Smooth muscle cell (in vitro differentiated cells): ENCODE results near the gene PABPN1. TPM values are rescaled to one million over a fixed set of nuclear protein-coding genes. Genes with fewer than 3 reads are reported as not detected.

Experiments
- DNase-seq: peaks from one replicate; lab custom pipeline; 2025; ENCODE audit not compliant: unreplicated experiment; lab: John Stamatoyannopoulos, UW
- H2AFZ ChIP-seq: fragments of 200-600 bp; sonication (generic); 2 replicates; pipeline ENCODE4 v1.6.0; 2016; ENCODE audit warnings: antibody characterized with exemption, low read depth, mild to moderate bottlenecking
- H3F3A ChIP-seq: fragments of 200-600 bp; sonication (generic); 2 replicates; pipeline ENCODE4 v1.6.0; 2017; ENCODE audit warnings: antibody characterized with exemption, low read depth
- H3K27ac ChIP-seq: fragments of 200-600 bp; sonication (generic); 2 replicates; pipeline ENCODE4 v1.5.1; 2016; ENCODE audit warnings: low read depth, mild to moderate bottlenecking
- H3K27me3 ChIP-seq: fragments of 200-600 bp; sonication (generic); 2 replicates; pipeline ENCODE4 v1.6.1; 2016; ENCODE audit warnings: low read depth, mild to moderate bottlenecking
- H3K36me3 ChIP-seq: fragments of 200-600 bp; sonication (generic); 2 replicates; pipeline ENCODE4 v1.5.1; 2016; ENCODE audit warnings: low read depth
- H3K4me1 ChIP-seq: fragments of 200-600 bp; sonication (generic); 2 replicates; pipeline ENCODE4 v1.5.1; 2016; ENCODE audit warnings: low read depth
- H3K4me2 ChIP-seq: fragments of 200-600 bp; sonication (generic); 2 replicates; pipeline ENCODE4 v1.6.0; 2016; ENCODE audit warnings: mild to moderate bottlenecking
- H3K4me3 ChIP-seq: fragments of 200-600 bp; sonication (generic); 2 replicates; pipeline ENCODE4 v1.5.1; 2016; ENCODE audit warnings: mild to moderate bottlenecking
- H3K79me2 ChIP-seq: fragments of 200-600 bp; sonication (generic); 2 replicates; pipeline ENCODE4 v1.6.0; 2016; ENCODE audit warnings: low read depth, mild to moderate bottlenecking
- H3K9ac ChIP-seq: fragments of 200-600 bp; sonication (generic); 2 replicates; pipeline ENCODE4 v1.6.0; 2016; ENCODE audit warnings: low read depth
- H3K9me3 ChIP-seq: fragments of 200-600 bp; sonication (generic); replicated peaks from 2 replicates; pipeline ENCODE4 v1.5.1; 2016; ENCODE audit warnings: low read depth
- H4K20me1 ChIP-seq: fragments of 200-600 bp; sonication (generic); 2 replicates; pipeline ENCODE4 v1.6.0; 2016; ENCODE audit warnings: low read depth
- WGBS: methylation state at CpG from one replicate; pipeline ENCODE4 v1.1.7; 2016; ENCODE audit warnings: low lambda C conversion rate; 5-methylcytosine and 5-hydroxymethylcytosine counted together
- polyA plus RNA-seq: library from polyadenylated mRNA; unstranded; fragments of >200 nt; fragmentation: Nextera tagmentation; extraction: Ambion mirVana; gene quantifications from 2 replicates; pipeline ENCODE4 v1.2.1, GENCODE V29; 2016
- total RNA-seq: library from RNA; depleted of rRNA; stranded (reverse); fragments of >200 nt; gene quantifications from 2 replicates; pipeline ENCODE4 v1.2.3, GENCODE V29; 2014
- TF ChIP-seq, protein P1 (sequence below): fragments of 200-600 bp; sonication (generic); IDR thresholded peaks from 2 replicates; pipeline ENCODE4 v1.5.1; 2017; ENCODE audit warnings: borderline replicate concordance, mild to moderate bottlenecking, antibody characterized with exemption; ENCODE audit not compliant: insufficient read depth, poor library complexity, severe bottlenecking

The PABPN1 gene
- total and polyA plus RNA-seq, 2 experiments from 2014 or later, result 48.3 to 139 TPM

DNA sequence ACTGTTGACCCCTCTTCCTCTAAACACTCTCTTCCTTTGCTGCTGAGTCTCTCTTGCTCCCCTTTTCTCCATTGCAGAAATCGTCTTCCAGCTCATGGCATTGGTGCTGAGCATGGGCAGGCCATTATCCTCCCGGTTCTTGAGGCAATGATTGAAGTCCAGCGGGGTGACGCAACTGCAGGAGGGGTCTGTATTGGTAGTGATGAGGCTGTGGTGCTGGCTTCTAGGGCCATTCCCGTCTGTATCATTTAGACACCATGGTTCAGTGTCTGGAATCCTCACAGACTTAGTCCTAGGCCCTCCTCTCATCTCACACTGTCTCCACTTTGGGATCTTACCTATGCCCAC is 32.1 kb downstream of the PABPN1 start:
- Histone ChIP-seq H3K9ac (no peak overlapping the region), H3K36me3 (no peaks in the 10 kb centered on the region), H3K27ac (peak overlapping the region; percentile 63), H2AFZ (no peak overlapping the region), H3K27me3 (no peaks in the 10 kb centered on the region), H3K4me1 (peaks cover 4% of the 10 kb centered on the region), H4K20me1 (peaks cover 6% of the 10 kb centered on the region), H3K4me2 (peak overlapping the region; percentile 99), H3F3A (peaks cover 36% of the 10 kb centered on the region), H3K79me2 (no peaks in the 10 kb centered on the region), H3K4me3 (peak overlapping the region; percentile 91), H3K9me3 (no peaks in the 10 kb centered on the region)
- no peak for DNase-seq
- TF ChIP-seq, protein P1, sequence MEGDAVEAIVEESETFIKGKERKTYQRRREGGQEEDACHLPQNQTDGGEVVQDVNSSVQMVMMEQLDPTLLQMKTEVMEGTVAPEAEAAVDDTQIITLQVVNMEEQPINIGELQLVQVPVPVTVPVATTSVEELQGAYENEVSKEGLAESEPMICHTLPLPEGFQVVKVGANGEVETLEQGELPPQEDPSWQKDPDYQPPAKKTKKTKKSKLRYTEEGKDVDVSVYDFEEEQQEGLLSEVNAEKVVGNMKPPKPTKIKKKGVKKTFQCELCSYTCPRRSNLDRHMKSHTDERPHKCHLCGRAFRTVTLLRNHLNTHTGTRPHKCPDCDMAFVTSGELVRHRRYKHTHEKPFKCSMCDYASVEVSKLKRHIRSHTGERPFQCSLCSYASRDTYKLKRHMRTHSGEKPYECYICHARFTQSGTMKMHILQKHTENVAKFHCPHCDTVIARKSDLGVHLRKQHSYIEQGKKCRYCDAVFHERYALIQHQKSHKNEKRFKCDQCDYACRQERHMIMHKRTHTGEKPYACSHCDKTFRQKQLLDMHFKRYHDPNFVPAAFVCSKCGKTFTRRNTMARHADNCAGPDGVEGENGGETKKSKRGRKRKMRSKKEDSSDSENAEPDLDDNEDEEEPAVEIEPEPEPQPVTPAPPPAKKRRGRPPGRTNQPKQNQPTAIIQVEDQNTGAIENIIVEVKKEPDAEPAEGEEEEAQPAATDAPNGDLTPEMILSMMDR, result no peak
- WGBS, result 85% methylated on average over 5 of the region's 5 CpGs

DNA sequence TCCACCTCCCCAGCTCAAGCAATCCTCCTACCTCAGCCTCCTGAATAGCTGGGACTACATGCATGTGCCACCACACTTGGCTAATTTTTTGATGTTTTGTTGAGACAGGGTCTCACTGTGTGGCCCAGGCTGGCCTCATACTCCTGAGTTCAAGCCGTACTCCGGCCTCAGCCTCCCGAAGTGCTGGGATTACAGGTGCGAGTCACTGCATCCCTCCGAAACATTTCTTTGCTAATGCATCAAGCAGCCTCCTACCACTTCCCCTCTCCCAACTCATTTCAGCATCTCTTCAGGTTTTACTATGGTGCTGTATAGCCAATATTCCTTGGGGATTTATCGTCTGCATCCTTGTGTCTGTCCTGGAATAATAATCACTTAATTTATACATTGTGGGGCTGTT is 33.7 kb downstream of the PABPN1 start:
- Histone ChIP-seq H3K27me3 (no peaks in the 10 kb centered on the region), H3K27ac (peak overlapping the region; percentile 12), H2AFZ (no peak overlapping the region), H3K79me2 (no peaks in the 10 kb centered on the region), H3K4me3 (no peak overlapping the region), H4K20me1 (peaks cover 11% of the 10 kb centered on the region), H3K9me3 (no peaks in the 10 kb centered on the region), H3K36me3 (no peaks in the 10 kb centered on the region), H3K9ac (no peak overlapping the region), H3K4me1 (peaks cover 4% of the 10 kb centered on the region), H3F3A (peaks cover 42% of the 10 kb centered on the region), H3K4me2 (no peak overlapping the region)
- DNase-seq, result no peak
- TF ChIP-seq, protein P1, result no peak
- WGBS, result 84% methylated on average over 6 of the region's 6 CpGs

DNA sequence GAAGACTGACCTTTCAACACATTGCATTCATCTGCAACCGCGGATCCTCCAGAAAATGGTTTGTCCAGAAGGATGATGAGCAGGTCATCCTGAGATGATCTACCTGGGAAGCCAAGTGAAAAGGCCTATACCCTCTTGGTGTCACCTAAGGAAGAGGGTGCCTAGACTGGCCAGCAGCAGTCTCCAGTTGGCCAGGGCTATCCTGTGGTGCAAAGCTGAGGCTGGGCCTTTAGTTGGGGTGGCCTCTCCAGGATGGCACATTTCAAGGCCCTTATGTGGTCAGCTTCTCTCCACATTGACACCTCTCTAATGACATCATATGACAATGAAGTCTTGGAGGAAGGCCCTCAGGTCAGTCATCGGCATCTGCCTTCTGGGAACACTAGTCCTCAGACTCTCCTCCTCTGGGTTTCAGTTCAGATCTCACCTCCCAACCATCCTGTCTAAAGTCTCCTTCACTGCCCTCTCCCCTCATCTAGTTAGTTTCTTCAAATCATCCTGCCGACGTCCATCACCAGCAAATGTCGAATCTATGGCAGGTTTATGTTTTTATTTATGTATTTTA is 34.7 kb downstream of the PABPN1 start:
- H3K9me3 ChIP-seq, result no peaks in the 10 kb centered on the region
- TF ChIP-seq, protein P1, result no peak
- H3K4me1 ChIP-seq, result peaks cover 4% of the 10 kb centered on the region
- H4K20me1 ChIP-seq, result peaks cover 21% of the 10 kb centered on the region
- no peaks in the 10 kb centered on the region for H3K36me3 ChIP-seq
- 98% methylated on average over 6 of the region's 6 CpGs for WGBS
- no peak overlapping the region for H3K4me2 ChIP-seq
- DNase-seq, result no peak
- H2AFZ ChIP-seq, result no peak overlapping the region
- peak overlapping the region; percentile 12 for H3K27ac ChIP-seq
- H3K27me3 ChIP-seq, result no peaks in the 10 kb centered on the region
- H3F3A ChIP-seq, result peaks cover 43% of the 10 kb centered on the region
- H3K4me3 ChIP-seq, result no peak overlapping the region
- no peak overlapping the region for H3K9ac ChIP-seq
- H3K79me2 ChIP-seq, result peaks cover 3% of the 10 kb centered on the region

DNA sequence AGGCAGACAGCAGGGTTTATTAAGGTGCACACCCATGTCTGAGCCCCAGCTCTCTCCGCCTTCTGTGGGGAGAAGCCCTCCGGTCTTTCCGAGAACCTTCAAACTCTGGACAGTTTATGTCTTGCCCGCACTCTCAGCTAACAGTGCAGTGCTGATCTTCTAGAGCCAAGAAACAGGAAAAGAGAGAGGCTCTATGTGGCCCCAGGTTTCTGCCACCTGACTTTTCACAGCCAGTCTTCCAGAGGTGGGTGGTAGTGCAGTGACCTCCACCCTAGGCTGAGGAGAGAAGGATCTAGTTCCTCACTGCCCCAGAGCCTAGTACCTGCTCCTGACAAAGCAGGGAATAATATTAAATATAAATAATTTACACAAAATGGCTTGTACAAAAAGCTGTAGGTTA is 35.4 kb downstream of the PABPN1 start:
- Histone ChIP-seq H3K27ac (no peak overlapping the region), H3K36me3 (no peaks in the 10 kb centered on the region), H3K27me3 (no peaks in the 10 kb centered on the region), H2AFZ (no peak overlapping the region), H3F3A (peaks cover 46% of the 10 kb centered on the region), H3K4me2 (no peak overlapping the region), H4K20me1 (peaks cover 23% of the 10 kb centered on the region), H3K4me1 (peaks cover 10% of the 10 kb centered on the region), H3K9me3 (no peaks in the 10 kb centered on the region), H3K4me3 (no peak overlapping the region), H3K9ac (no peak overlapping the region), H3K79me2 (peaks cover 10% of the 10 kb centered on the region)
- DNase-seq, result no peak
- TF ChIP-seq, protein P1, result no peak
- 98% methylated on average over 4 of the region's 4 CpGs for WGBS
